ENCODE results near the gene INA.

Gene INA

DNA sequence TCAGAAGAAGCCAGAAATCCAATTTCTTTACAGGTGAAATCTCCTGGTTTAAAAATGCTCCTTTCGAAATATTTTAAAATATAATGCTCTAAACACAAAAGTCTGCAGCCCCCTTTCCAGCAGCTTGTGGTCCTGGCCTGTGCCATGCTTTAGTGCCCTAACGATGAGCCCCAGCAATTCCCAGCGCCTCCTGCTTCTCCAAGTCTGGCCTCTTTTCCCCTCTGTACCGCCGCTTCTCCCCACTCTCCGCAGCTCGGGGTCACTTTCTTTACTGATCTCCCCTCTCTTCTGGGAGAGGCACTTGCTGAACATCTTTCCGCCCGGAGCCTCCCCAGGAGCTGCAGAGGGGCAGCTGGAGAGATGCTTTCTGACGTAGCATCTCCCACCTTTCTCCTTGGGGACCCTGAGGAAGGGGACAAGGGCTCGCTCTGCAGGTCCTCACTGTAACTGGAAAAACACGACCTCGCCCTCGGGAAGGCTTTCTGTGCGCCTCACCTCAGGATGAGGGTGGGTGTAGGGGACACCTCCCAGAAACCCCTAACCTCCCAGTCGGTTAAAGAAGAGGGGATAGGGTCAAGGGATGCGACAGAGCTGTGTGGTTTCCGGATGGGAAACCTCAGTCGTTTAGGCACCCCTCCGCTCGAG lies 565 bp upstream of the INA start:
- no peak for DNase-seq

DNA sequence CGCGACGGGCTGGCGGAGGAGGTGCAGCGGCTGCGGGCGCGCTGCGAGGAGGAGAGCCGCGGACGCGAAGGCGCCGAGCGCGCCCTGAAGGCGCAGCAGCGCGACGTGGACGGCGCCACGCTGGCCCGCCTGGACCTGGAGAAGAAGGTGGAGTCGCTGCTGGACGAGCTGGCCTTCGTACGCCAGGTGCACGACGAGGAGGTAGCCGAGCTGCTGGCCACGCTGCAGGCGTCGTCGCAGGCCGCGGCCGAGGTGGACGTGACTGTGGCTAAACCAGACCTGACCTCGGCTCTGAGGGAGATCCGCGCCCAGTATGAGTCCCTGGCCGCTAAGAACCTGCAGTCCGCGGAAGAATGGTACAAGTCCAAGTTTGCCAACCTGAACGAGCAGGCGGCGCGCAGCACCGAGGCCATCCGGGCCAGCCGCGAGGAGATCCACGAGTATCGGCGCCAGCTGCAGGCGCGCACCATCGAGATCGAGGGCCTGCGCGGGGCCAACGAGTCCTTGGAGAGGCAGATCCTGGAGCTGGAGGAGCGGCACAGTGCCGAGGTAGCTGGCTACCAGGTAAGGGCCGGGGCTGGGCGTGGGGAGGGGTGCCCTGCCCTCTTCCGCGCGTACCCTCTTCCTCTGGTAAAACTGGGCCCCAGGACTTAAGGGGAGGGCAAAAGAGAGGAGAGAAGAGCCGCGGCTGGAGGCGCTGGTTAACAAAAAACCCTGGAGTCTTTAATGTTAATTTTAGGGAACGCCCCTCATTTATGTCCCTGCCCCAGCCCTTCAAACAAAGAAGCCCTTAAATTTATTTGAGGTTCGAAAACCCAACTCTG lies 987 bp downstream of the INA start:
- DNase-seq: no peak

GRCh38 chr10:103278537-103278823 lies 1.5 kb downstream of the INA start:
- no peak for DNase-seq

DNA sequence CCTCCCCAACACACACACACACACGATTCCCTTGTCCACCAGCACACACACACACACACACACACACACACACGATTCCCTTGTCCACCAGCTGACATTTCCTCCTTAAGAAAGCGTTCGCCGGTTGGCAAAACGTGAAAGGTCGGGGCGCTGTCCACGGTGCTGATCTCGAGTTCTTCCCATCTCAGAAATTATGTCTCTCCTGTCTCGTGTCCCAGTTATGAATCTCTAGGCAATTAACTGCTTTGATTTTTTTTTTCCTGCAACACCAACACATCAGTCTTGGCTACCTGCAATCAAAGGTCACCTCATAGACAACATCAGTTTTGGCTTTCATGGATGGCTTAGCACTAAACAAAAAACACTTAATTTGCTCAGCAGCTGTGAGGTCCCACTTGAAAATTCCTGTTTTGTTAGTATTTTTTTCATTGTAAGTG lies 1.9 kb downstream of the INA start:
- DNase-seq: no peak

DNA sequence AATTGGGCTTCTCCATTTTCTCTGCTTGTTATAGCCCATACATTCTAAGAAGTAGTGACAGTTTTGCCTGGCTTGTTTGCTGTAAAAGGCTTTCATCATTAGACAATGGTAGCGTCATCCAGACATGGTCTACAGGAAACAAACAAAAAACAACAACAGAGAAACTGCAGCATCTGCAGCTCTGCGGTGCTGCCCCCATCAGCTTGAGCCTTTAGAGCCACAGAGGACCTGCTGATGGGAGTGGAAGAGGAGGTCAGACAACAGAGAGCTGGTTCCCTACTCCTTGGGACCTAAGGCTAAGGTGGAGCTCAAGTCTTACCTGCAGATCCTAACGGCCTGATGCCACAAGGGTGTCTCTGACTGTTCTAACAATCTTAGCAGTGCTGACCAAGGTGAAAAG lies 3.1 kb downstream of the INA start:
- DNase-seq: no peak

GRCh38 chr10:103280506-103280905 lies 3.6 kb downstream of the INA start:
- no peak for DNase-seq

- DNase-seq: peak; percentile 70
Measured at GRCh38 chr10:103281753-103282152, 4.8 kb downstream of the INA start.

- DNase-seq: no peak
Measured at GRCh38 chr10:103282961-103283360, 6.0 kb downstream of the INA start.

GRCh38 chr10:103284170-103284569 lies 7.2 kb downstream of the INA start:
- DNase-seq: no peak

GRCh38 chr10:103287992-103288391 lies 11.1 kb downstream of the INA start:
- no peak for DNase-seq

- DNase-seq: no peak
Measured at GRCh38 chr10:103291588-103291987, 14.7 kb downstream of the INA start.

- DNase-seq: no peak
Measured at GRCh38 chr10:103295374-103296015, 18.6 kb downstream of the INA start.

DNA sequence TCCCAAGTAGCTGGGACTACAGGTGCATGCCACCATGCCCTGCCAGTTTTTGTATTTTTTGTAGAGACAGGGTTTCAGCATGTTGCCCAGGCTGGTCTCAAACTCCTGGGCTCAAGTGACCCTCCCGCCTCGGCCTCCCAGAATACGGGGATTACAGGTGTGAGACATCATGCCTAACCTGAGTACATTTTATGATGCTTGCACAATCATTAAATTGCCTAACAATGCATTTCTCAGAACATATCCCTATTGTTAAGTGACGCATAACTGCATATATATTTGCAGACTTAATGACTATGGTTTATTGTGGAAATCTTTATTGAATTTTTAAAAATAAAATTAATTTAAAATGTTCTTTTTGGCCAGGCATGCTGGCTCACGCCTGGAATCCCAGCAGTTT lies 30.7 kb downstream of the INA start:
- no peak for DNase-seq

DNA sequence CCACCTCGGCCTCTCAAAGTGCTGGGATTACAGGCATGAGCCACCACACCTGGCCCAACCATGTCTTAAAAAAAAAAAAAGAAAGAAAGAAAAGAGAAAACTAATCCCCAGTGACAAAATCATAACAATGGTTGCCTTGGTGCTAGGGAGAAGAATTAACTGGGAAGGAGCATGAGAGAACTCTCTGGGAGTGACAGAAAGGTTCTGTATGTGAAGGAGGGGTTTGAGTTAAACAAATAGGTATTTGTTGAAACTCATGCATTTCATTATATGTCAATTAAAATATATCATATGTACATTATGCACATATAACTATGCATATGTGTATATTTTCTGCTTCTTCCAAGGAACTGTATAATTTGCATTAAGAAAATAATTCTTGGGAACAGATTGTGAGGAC lies 33.3 kb downstream of the INA start:
- no peak for DNase-seq

DNA sequence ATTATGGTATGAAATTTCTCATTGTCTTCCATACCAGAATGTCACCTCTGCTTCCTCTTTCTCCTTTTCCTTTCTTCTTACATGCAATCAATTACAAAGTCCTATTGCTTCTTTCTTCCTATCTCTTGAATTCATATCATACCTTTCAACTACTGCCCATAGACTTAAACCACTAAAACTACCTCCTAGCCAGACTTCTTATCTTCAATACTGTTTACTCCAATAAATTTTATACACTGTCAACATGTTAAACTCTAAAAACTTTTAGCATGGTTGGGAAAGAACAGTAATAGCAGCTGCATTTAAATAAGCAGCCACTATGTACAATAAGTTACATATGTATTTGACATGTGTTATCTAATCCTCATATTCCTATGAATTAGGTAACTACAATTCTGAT lies 39.1 kb downstream of the INA start:
- DNase-seq: no peak

- DNase-seq: no peak
Measured at GRCh38 chr10:103327906-103328305, 51.0 kb downstream of the INA start.

DNA sequence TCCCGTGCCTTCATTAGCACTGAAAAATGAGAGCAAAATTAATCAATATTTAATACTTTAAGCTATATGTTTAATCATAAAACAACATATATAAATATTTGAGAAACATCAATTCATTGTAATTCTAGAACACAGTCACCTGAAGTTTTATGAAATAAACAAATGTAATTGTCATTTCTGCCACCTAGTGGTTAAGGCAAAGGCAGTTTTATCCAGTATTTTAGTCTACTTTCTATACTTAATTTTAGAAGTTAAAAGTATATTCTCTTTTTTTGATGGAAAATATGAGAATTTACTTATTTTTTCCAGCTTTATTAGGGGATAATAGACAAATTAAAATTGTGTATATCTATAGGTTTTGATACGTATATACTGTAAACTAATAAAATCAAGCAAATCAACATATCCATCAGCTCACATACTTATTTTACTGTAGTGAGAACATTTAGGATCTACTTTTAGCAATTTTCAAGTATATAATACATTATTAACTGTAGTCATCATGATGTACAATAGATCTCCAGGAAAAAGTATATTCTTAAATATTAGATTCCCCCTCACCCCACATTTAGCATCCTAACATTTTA lies 57.1 kb downstream of the INA start:
- DNase-seq: peak; percentile 6

DNA sequence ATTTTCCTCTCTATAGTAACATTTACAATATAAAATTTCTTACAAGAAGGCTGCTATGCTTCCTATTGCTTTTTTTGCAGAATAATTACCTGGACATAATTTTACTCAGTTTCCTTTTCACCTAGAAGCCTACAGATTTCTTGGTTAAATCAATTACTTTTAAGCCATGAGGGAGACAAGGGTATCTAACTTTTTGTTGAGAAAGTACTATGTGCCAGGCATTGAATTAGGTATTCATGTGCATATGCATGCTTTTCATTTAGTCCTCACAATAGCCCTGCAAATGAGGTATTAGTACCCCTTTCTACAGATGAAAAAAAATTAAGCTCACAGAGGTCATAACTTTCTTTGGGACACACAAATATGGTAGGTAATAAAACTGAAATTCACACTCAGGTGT lies 57.6 kb downstream of the INA start:
- no peak for DNase-seq

DNA sequence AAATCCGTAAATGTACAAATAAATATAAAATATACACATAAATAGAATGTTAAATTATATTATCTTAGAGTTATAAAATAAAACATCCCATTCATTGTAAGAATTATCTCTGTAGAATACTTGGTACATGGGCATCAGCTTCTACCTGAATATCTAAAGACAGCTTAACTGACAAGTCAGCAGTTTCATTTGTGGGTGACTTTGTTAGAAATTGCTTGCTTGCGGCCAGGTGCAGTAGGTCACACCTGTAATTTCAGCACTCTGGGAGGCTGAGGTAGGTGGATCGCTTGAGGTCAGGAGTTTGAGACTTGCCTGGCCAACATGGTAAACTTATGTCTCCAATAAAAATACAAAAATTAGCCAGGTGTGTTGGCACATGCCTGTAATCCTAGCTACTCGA lies 59.4 kb downstream of the INA start:
- no peak for DNase-seq

Data from NCI-H1694 treated with DMSO at 0.1 percent for 48 hours (cell line).